H9 (cell line): Measurements from ENCODE around the gene ENO3. TPM values are rescaled to one million over a fixed set of nuclear protein-coding genes. Genes with fewer than 3 reads are reported as not detected.

ENCODE experiments used
- DNase-seq: peaks from one replicate; pipeline ENCODE4 v3.0.0-alpha.2; 2017
- H2AFZ ChIP-seq: one replicate; pipeline ENCODE4 v1.6.1; 2013; ENCODE audit warnings: mild to moderate bottlenecking, low read length, control low read depth, moderate library complexity
- H2AK5ac ChIP-seq: 2 replicates; pipeline ENCODE4 v1.6.1; 2013; ENCODE audit warnings: low read length, control low read depth, mixed read lengths; ENCODE audit not compliant: insufficient read length
- H2BK120ac ChIP-seq: one replicate; pipeline ENCODE4 v1.6.1; 2013; ENCODE audit warnings: low read depth, mild to moderate bottlenecking, low read length, control low read depth, inconsistent platforms; ENCODE audit not compliant: poor library complexity, severe bottlenecking
- H2BK12ac ChIP-seq: 2 replicates; pipeline ENCODE4 v1.6.1; 2013; ENCODE audit warnings: low read length, control low read depth, mixed read lengths, low read depth; ENCODE audit not compliant: insufficient read length
- H2BK15ac ChIP-seq: 2 replicates; pipeline ENCODE4 v1.6.1; 2013; ENCODE audit warnings: low read depth, low read length, control low read depth
- H2BK20ac ChIP-seq: one replicate; pipeline ENCODE4 v1.6.1; 2013; ENCODE audit warnings: low read depth, mild to moderate bottlenecking, low read length, control low read depth, inconsistent platforms; ENCODE audit not compliant: poor library complexity, severe bottlenecking
- H2BK5ac ChIP-seq: 2 replicates; pipeline ENCODE4 v1.6.1; 2013; ENCODE audit warnings: low read length, control low read depth, mixed read lengths; ENCODE audit not compliant: insufficient read length
- H3K14ac ChIP-seq: 2 replicates; pipeline ENCODE4 v1.6.1; 2013; ENCODE audit warnings: low read length, control low read depth; ENCODE audit not compliant: insufficient read depth
- H3K18ac ChIP-seq: 2 replicates; pipeline ENCODE4 v1.6.1; 2013; ENCODE audit warnings: low read depth, mild to moderate bottlenecking, mixed read lengths, low read length, control low read depth; ENCODE audit not compliant: insufficient read length
- H3K23ac ChIP-seq: 2 replicates; pipeline ENCODE4 v1.6.1; 2013; ENCODE audit warnings: low read length, control low read depth, mixed read lengths, low read depth; ENCODE audit not compliant: insufficient read length
- H3K23me2 ChIP-seq: 2 replicates; pipeline ENCODE4 v1.6.1; 2013; ENCODE audit warnings: low read depth, mild to moderate bottlenecking, mixed read lengths, low read length, control low read depth; ENCODE audit not compliant: insufficient read length, poor library complexity, severe bottlenecking
- H3K27ac ChIP-seq: 2 replicates; pipeline ENCODE4 v1.5.1; 2013; ENCODE audit warnings: low read length, control low read depth, mixed read lengths, low read depth; ENCODE audit not compliant: insufficient read length
- H3K27me3 ChIP-seq: 2 replicates; pipeline ENCODE4 v1.6.1; 2013; ENCODE audit warnings: low read length, control low read depth, inconsistent platforms; ENCODE audit not compliant: insufficient read depth
- H3K4ac ChIP-seq: 2 replicates; pipeline ENCODE4 v1.6.1; 2013; ENCODE audit warnings: low read depth, mild to moderate bottlenecking, control low read depth, inconsistent platforms, low read length, moderate library complexity
- H3K4me1 ChIP-seq: 2 replicates; pipeline ENCODE4 v1.6.1; 2013; ENCODE audit warnings: low read length, control low read depth, inconsistent platforms; ENCODE audit not compliant: insufficient read depth
- H3K4me2 ChIP-seq: 2 replicates; pipeline ENCODE4 v1.6.1; 2013; ENCODE audit warnings: low read length, control low read depth, mixed read lengths; ENCODE audit not compliant: insufficient read length, insufficient read depth
- H3K56ac ChIP-seq: 2 replicates; pipeline ENCODE4 v1.6.1; 2013; ENCODE audit warnings: low read depth, mild to moderate bottlenecking, mixed read lengths, low read length, control low read depth; ENCODE audit not compliant: insufficient read length
- H3K79me1 ChIP-seq: 2 replicates; pipeline ENCODE4 v1.6.1; 2013; ENCODE audit warnings: low read depth, mild to moderate bottlenecking, moderate library complexity, low read length, control low read depth, inconsistent platforms; ENCODE audit not compliant: insufficient read depth, poor library complexity, severe bottlenecking
- H3K79me2 ChIP-seq: 2 replicates; pipeline ENCODE4 v1.6.1; 2013; ENCODE audit warnings: low read length, control low read depth, inconsistent platforms; ENCODE audit not compliant: insufficient read depth
- H3K9ac ChIP-seq: 2 replicates; pipeline ENCODE4 v1.6.1; 2013; ENCODE audit warnings: low read length, control low read depth, mixed read lengths; ENCODE audit not compliant: insufficient read length; ENCODE audit errors: extremely low read depth
- H3K9me3 ChIP-seq: one replicate; pipeline ENCODE4 v1.6.1; 2013; ENCODE audit warnings: low read depth, low read length, inconsistent platforms; ENCODE audit not compliant: control insufficient read depth
- H3T11ph ChIP-seq: one replicate; pipeline ENCODE4 v1.6.1; 2013; ENCODE audit warnings: mild to moderate bottlenecking, low read length, control low read depth, inconsistent platforms
- H4K20me1 ChIP-seq: one replicate; pipeline ENCODE4 v1.6.1; 2013; ENCODE audit not compliant: control insufficient read depth, insufficient read length, insufficient read depth
- H4K5ac ChIP-seq: 2 replicates; pipeline ENCODE4 v1.6.1; 2013; ENCODE audit warnings: low read depth, mild to moderate bottlenecking, mixed read lengths, low read length, control low read depth; ENCODE audit not compliant: insufficient read length
- H4K8ac ChIP-seq: replicated peaks from 2 replicates; pipeline ENCODE4 v1.6.1; 2013; ENCODE audit warnings: low read length, control low read depth, mixed read lengths, low read depth; ENCODE audit not compliant: insufficient read length
- H4K91ac ChIP-seq: 2 replicates; pipeline ENCODE4 v1.6.1; 2013; ENCODE audit warnings: low read depth, mild to moderate bottlenecking, moderate library complexity, mixed read lengths, low read length, control low read depth; ENCODE audit not compliant: insufficient read length
- H3K27ac Mint-ChIP-seq, 3 experiments: 2 replicates in 2 of 3; 3 replicates in 1 of 3; pipeline ENCODE4 v1.8.0; 2020 to 2021; ENCODE audit warnings: mixed read lengths in 3 of 3, mild to moderate bottlenecking in 1 of 3, moderate library complexity in 1 of 3
- H3K27me3 Mint-ChIP-seq: 2 replicates; pipeline ENCODE4 v1.8.0; 2021; ENCODE audit warnings: low read depth, mild to moderate bottlenecking, moderate library complexity, mixed read lengths
- H3K36me3 Mint-ChIP-seq, 3 experiments: 2 replicates in 2 of 3; 3 replicates in 1 of 3; pipeline ENCODE4 v1.8.0; 2020 to 2021; ENCODE audit warnings: low read depth in 3 of 3, mixed read lengths in 3 of 3; ENCODE audit not compliant: insufficient read depth in 1 of 3
- H3K4me1 Mint-ChIP-seq, 2 experiments: 2 replicates each; pipeline ENCODE4 v1.8.0; 2020; ENCODE audit warnings: mixed read lengths in 2 of 2
- H3K4me3 Mint-ChIP-seq, 2 experiments: 2 replicates in 1 of 2; 3 replicates in 1 of 2; pipeline ENCODE4 v1.8.0; 2020 to 2021; ENCODE audit warnings: mild to moderate bottlenecking in 2 of 2, mixed read lengths in 2 of 2, moderate library complexity in 1 of 2
- H3K9me3 Mint-ChIP-seq, 2 experiments: 2 replicates in 1 of 2; 3 replicates in 1 of 2; pipeline ENCODE4 v1.8.0; 2020; ENCODE audit warnings: mild to moderate bottlenecking in 2 of 2, mixed read lengths in 2 of 2, moderate library complexity in 1 of 2
- CTCF ChIP-seq: fragments of 200-600 bp; sonication (generic); conservative IDR thresholded peaks from 3 replicates; pipeline ENCODE4 v1.8.0; 2021; ENCODE audit warnings: antibody characterized with exemption, mild to moderate bottlenecking
- WGBS: extraction: QIAGEN DNeasy Blood & Tissue Kit; methylation state at CpG from one replicate; pipeline ENCODE4 v1.1.7; 2013; ENCODE audit warnings: missing lambda C conversion rate, low lambda C conversion rate, mixed read lengths; ENCODE audit not compliant: insufficient read length; ENCODE audit errors: extremely low coverage; 5-methylcytosine and 5-hydroxymethylcytosine counted together
- total RNA-seq: library from RNA; stranded (reverse); gene quantifications from 2 replicates; pipeline ENCODE4 v1.2.1, GENCODE V29; 2021

ENO3 gene
- total RNA-seq, 1 experiment from 2014 or later = 25.4 TPM

- H3K14ac ChIP-seq = no peak overlapping the region
- no peaks in the 10 kb centered on the region for H3K27me3 Mint-ChIP-seq
- peaks cover 4% of the 10 kb centered on the region; the same call in 1 of the 2 replicates for H3K79me2 ChIP-seq
- H3K9me3 Mint-ChIP-seq = no peaks in the 10 kb centered on the region
- no peak overlapping the region for H3K56ac ChIP-seq
- no peaks in the 10 kb centered on the region for H4K20me1 ChIP-seq
- peaks cover 48 to 66% (median 61%) of the 10 kb centered on the region in 3 experiments for H3K36me3 Mint-ChIP-seq
- no peak for TF ChIP-seq CTCF
- H3K4me1 ChIP-seq = peaks cover 2% of the 10 kb centered on the region
- H3K4ac ChIP-seq = no peak overlapping the region
- no peak overlapping the region for H3K9ac ChIP-seq
- no CpG with 5 or more reads among the region's 20 CpGs for WGBS
- H3K4me2 ChIP-seq = no peak overlapping the region
- H3T11ph ChIP-seq = no peak overlapping the region
- H2BK120ac ChIP-seq = no peak overlapping the region
- no peaks in the 10 kb centered on the region for H3K9me3 ChIP-seq
- H2BK12ac ChIP-seq = no peak overlapping the region
- no peak overlapping the region for H4K8ac ChIP-seq
- no peak overlapping the region for H2AFZ ChIP-seq
- H3K27ac ChIP-seq = no peak overlapping the region
- DNase-seq = no peak
- H2BK5ac ChIP-seq = no peak overlapping the region
- no peak overlapping the region for H4K5ac ChIP-seq
- peaks cover 9 to 16% of the 10 kb centered on the region in 2 experiments for H3K4me1 Mint-ChIP-seq
- peaks cover 8% of the 10 kb centered on the region for H3K79me1 ChIP-seq
- H4K91ac ChIP-seq = no peak overlapping the region
- H3K23me2 ChIP-seq = peaks cover 7% of the 10 kb centered on the region
- no peak overlapping the region for H3K27ac Mint-ChIP-seq
- no peak overlapping the region for H3K18ac ChIP-seq
- H2BK15ac ChIP-seq = no peak overlapping the region
- H2AK5ac ChIP-seq = no peak overlapping the region
- no peak overlapping the region for H3K23ac ChIP-seq
- no peaks in the 10 kb centered on the region for H3K27me3 ChIP-seq
- no peak overlapping the region for H2BK20ac ChIP-seq
- no peak overlapping the region; a peak in 1 of 5 replicates for H3K4me3 Mint-ChIP-seq
These were observed 51.3 kb downstream of the ENO3 start for GRCh38 chr17:5002121-5002788.
